HEK293 (cell line): Measurements from ENCODE around the gene PCDHGB3.

Experiments used
- BCL11A ChIP-seq: fragments of 450-650 bp; formaldehyde crosslinking; IDR thresholded peaks from 2 replicates; pipeline ENCODE4 v1.5.1; 2016; ENCODE audit warnings: low read depth, missing biosample characterization, missing genetic modification characterization
- CTCF ChIP-seq: fragments of 450-650 bp; formaldehyde crosslinking; IDR thresholded peaks from 2 replicates; pipeline ENCODE4 v1.5.1; 2016; ENCODE audit warnings: missing biosample characterization, missing genetic modification characterization
- REST ChIP-seq: fragments of 450-650 bp; formaldehyde crosslinking; IDR thresholded peaks from 2 replicates; pipeline ENCODE4 v1.5.1; 2016; ENCODE audit warnings: missing biosample characterization, missing genetic modification characterization
- SCRT1 ChIP-seq: fragments of 450-650 bp; formaldehyde crosslinking; IDR thresholded peaks from 2 replicates; pipeline ENCODE4 v1.5.1; 2016; ENCODE audit warnings: missing biosample characterization, missing genetic modification characterization, borderline replicate concordance
- ZFP37 ChIP-seq: fragments of 450-650 bp; formaldehyde crosslinking; IDR thresholded peaks from 2 replicates; pipeline ENCODE4 v1.5.1; 2016; ENCODE audit warnings: missing biosample characterization, missing genetic modification characterization
- ZNF26 ChIP-seq: fragments of 450-650 bp; formaldehyde crosslinking; IDR thresholded peaks from 2 replicates; pipeline ENCODE4 v1.5.1; 2016; ENCODE audit warnings: missing biosample characterization, missing genetic modification characterization

GRCh38 chr5:141330299-141331080 lies 39.6 kb upstream of the PCDHGB3 start, which contains the start of gene PCDHGA1:
- TF ChIP-seq BCL11A (tag by site-specific recombination) (no peak), CTCF (no peak), REST (tag by site-specific recombination) (no peak), ZNF26 (tag by site-specific recombination) (no peak), ZFP37 (tag by site-specific recombination) (no peak), SCRT1 (tag by site-specific recombination) (no peak)
